HFF-Myc (cell line): ENCODE data around the gene SFMBT2.

Experiments
- DNase-seq: peaks from one replicate; pipeline ENCODE4 v3.0.0-alpha.2; 2011; ENCODE audit warnings: low read depth; ENCODE audit errors: extremely low read depth
- H3K4me3 ChIP-seq: replicated peaks from 2 replicates; pipeline ENCODE4 v1.5.1; 2011; ENCODE audit warnings: low read depth, mild to moderate bottlenecking, control low read depth, low read length
- CTCF ChIP-seq: IDR thresholded peaks from 2 replicates; pipeline ENCODE4 v1.5.1; 2012; ENCODE audit warnings: mild to moderate bottlenecking, low read depth, low read length, control low read depth; ENCODE audit errors: missing control alignments

The SFMBT2 gene

GRCh38 chr10:7444551-7445121, 33.8 kb upstream of the SFMBT2 start:
- no peak for TF ChIP-seq CTCF
- no peak overlapping the region for H3K4me3 ChIP-seq
- DNase-seq, result no peak

- no peak for TF ChIP-seq CTCF
- no peak for DNase-seq
- no peak overlapping the region for H3K4me3 ChIP-seq
Observed at GRCh38 chr10:7443036-7443435, 32.2 kb upstream of the SFMBT2 start.

GRCh38 chr10:7441403-7442147, 30.7 kb upstream of the SFMBT2 start:
- DNase-seq, result no peak
- TF ChIP-seq CTCF, result no peak
- H3K4me3 ChIP-seq, result no peak overlapping the region

- no peak for TF ChIP-seq CTCF
- no peak for DNase-seq
- no peak overlapping the region for H3K4me3 ChIP-seq
Observed at GRCh38 chr10:7439696-7440095, 28.9 kb upstream of the SFMBT2 start.

- TF ChIP-seq CTCF, result no peak
- H3K4me3 ChIP-seq, result no peak overlapping the region
- no peak for DNase-seq
Observed at GRCh38 chr10:7438196-7438986, 27.6 kb upstream of the SFMBT2 start.

- no peak for TF ChIP-seq CTCF
- H3K4me3 ChIP-seq, result no peak overlapping the region
- no peak for DNase-seq
Observed at GRCh38 chr10:7436490-7437100, 25.8 kb upstream of the SFMBT2 start.
